Glutamatergic neuron (in vitro differentiated cells): ENCODE measurements around the gene GGA3. TPM values are rescaled to one million over a fixed set of nuclear protein-coding genes. Genes with fewer than 3 reads are reported as not detected.

Experiments used
- DNase-seq: peaks from one replicate; pipeline ENCODE4 v3.0.0; 2022
- H3K27ac Mint-ChIP-seq: one replicate; pipeline ENCODE4 v1.8.0; 2020; ENCODE audit warnings: mild to moderate bottlenecking, mixed read lengths, inconsistent platforms; ENCODE audit not compliant: unreplicated experiment
- H3K27me3 Mint-ChIP-seq: one replicate; pipeline ENCODE4 v1.8.0; 2020; ENCODE audit warnings: mild to moderate bottlenecking, moderate library complexity, mixed read lengths, inconsistent platforms; ENCODE audit not compliant: unreplicated experiment
- H3K36me3 Mint-ChIP-seq: one replicate; pipeline ENCODE4 v1.8.0; 2020; ENCODE audit warnings: mild to moderate bottlenecking, mixed read lengths, inconsistent platforms; ENCODE audit not compliant: unreplicated experiment
- H3K4me1 Mint-ChIP-seq: one replicate; pipeline ENCODE4 v1.8.0; 2020; ENCODE audit warnings: mild to moderate bottlenecking, low read depth, mixed read lengths, inconsistent platforms; ENCODE audit not compliant: unreplicated experiment
- H3K4me3 Mint-ChIP-seq: one replicate; pipeline ENCODE4 v1.8.0; 2020; ENCODE audit warnings: mild to moderate bottlenecking, mixed read lengths, inconsistent platforms; ENCODE audit not compliant: unreplicated experiment
- H3K9me3 Mint-ChIP-seq: one replicate; pipeline ENCODE4 v1.8.0; 2020; ENCODE audit warnings: mild to moderate bottlenecking, moderate library complexity, mixed read lengths, inconsistent platforms; ENCODE audit not compliant: unreplicated experiment
- CTCF ChIP-seq: fragments of 200-600 bp; sonication (generic); IDR thresholded peaks from one replicate; pipeline ENCODE4 v1.5.0; 2021; ENCODE audit not compliant: partially characterized antibody, unreplicated experiment
- total RNA-seq: library from RNA; stranded (reverse); fragmentation: NEBNext Ultra II Directional; extraction: Animal tissue kit (Norgen Biotek cat#: 25700); gene quantifications from one replicate; pipeline ENCODE4 v1.2.1, GENCODE V29; 2021; ENCODE audit not compliant: unreplicated experiment

Gene GGA3
- total RNA-seq, 1 donor from 2014 or later, result 65.0 TPM

DNA sequence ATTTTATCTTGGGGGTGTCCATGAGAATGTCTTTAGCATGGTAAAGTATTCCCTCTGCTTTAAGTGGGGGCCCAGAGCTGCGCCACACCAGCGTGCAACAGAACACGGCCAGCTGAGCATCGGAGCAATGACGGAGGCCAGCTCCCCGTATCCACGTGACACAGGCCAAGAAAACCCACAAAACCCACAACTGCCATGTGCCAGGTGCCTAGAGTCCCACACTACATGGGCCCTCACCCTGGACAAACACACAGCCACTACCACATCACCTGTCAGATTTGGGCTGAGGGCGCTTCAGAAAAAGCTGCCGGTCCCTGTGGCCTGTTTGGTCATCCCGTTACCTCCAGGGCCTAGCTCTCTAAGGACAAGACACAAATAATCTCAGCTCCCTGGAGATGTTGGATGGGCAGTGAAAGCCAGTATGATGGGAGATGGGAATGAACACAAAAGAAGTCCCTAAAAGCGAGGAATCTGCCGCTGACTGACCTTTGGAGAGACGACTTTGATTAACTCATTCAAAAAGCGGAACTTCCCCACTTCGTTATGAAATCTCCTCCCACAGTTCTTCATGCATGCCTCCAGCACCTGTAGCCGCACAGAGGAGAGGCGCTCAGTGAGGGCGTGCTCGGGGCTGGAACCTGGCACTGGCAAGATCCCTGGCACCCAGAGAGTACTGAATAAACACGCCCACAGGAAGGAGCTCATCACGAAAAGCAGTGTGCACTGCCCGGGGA lies 17.1 kb downstream of the GGA3 start:
- Mint-ChIP-seq H3K27me3 (peaks cover 4% of the 10 kb centered on the region), H3K36me3 (no peaks in the 10 kb centered on the region), H3K4me3 (no peak overlapping the region), H3K4me1 (peaks cover 2% of the 10 kb centered on the region), H3K9me3 (peaks cover 1% of the 10 kb centered on the region), H3K27ac (no peak overlapping the region)
- TF ChIP-seq CTCF, result no peak
- DNase-seq, result no peak

GRCh38 chr17:75242461-75243042 lies 18.9 kb downstream of the GGA3 start:
- H3K27me3 Mint-ChIP-seq, result peaks cover 4% of the 10 kb centered on the region
- peaks cover 3% of the 10 kb centered on the region for H3K9me3 Mint-ChIP-seq
- no peak overlapping the region for H3K4me3 Mint-ChIP-seq
- peaks cover 2% of the 10 kb centered on the region for H3K4me1 Mint-ChIP-seq
- no peak for TF ChIP-seq CTCF
- H3K27ac Mint-ChIP-seq, result no peak overlapping the region
- H3K36me3 Mint-ChIP-seq, result no peaks in the 10 kb centered on the region
- DNase-seq, result no peak

GRCh38 chr17:75241996-75242460 lies 19.4 kb downstream of the GGA3 start:
- DNase-seq, result no peak
- H3K4me1 Mint-ChIP-seq, result peaks cover 2% of the 10 kb centered on the region
- no peaks in the 10 kb centered on the region for H3K36me3 Mint-ChIP-seq
- no peak overlapping the region for H3K27ac Mint-ChIP-seq
- no peak for TF ChIP-seq CTCF
- H3K4me3 Mint-ChIP-seq, result no peak overlapping the region
- peaks cover 5% of the 10 kb centered on the region for H3K27me3 Mint-ChIP-seq
- peaks cover 3% of the 10 kb centered on the region for H3K9me3 Mint-ChIP-seq

GRCh38 chr17:75241502-75241901 lies 19.9 kb downstream of the GGA3 start:
- Mint-ChIP-seq H3K36me3 (no peaks in the 10 kb centered on the region), H3K27ac (no peak overlapping the region), H3K4me1 (no peaks in the 10 kb centered on the region), H3K27me3 (peaks cover 5% of the 10 kb centered on the region), H3K4me3 (no peak overlapping the region), H3K9me3 (peaks cover 3% of the 10 kb centered on the region)
- TF ChIP-seq CTCF, result no peak
- no peak for DNase-seq

DNA sequence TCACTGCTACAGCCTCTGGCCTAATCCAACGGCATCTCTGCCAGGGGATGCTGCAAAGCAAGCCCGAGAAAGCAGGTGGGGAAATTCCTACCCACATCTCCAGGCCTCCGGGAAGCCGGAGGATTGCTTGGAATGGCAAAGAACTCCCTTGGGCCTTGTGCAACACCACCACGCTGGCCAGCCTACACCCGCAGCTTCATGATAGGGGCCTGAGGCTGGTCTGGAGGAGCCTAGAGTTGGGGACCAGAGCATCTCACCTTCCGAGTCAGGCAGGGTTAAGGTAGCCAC lies 20.3 kb downstream of the GGA3 start:
- H3K36me3 Mint-ChIP-seq, result no peaks in the 10 kb centered on the region
- no peak overlapping the region for H3K4me3 Mint-ChIP-seq
- peaks cover 5% of the 10 kb centered on the region for H3K27me3 Mint-ChIP-seq
- peaks cover 6% of the 10 kb centered on the region for H3K9me3 Mint-ChIP-seq
- no peak for DNase-seq
- TF ChIP-seq CTCF, result no peak
- H3K27ac Mint-ChIP-seq, result no peak overlapping the region
- H3K4me1 Mint-ChIP-seq, result no peaks in the 10 kb centered on the region
